Measurements from ENCODE around the gene TRH.
"Not testable (repeated sequence)": the region's sequence is repeated elsewhere in the genome, so short reads cannot be mapped to it uniquely, and the experiment has no call there.

Gene TRH

GRCh38 chr3:130013246-130013645 is 38.7 kb downstream of the TRH start:
- not testable (repeated sequence) for DNase-seq

- DNase-seq = no peak
Measured at GRCh38 chr3:130014526-130014925, 40.0 kb downstream of the TRH start.

- not testable (repeated sequence) for DNase-seq
Measured at GRCh38 chr3:130017661-130018060, 43.1 kb downstream of the TRH start.

GRCh38 chr3:130026146-130026829 is 51.8 kb downstream of the TRH start:
- DNase-seq = peak; percentile 21

GRCh38 chr3:130027437-130027836 is 52.9 kb downstream of the TRH start:
- not testable (repeated sequence) for DNase-seq

Measured in CD4-positive, alpha-beta T cell treated with Interleukin-21 for 1 hour (primary cell).